Neuron (in vitro differentiated cells): ENCODE measurements around the gene BPTF.
"Not testable (repeated sequence)": the region's sequence is repeated elsewhere in the genome, so short reads cannot be mapped to it uniquely, and the experiment has no call there.

ENCODE experiments used
- H2AFZ ChIP-seq: one replicate; pipeline ENCODE4 v1.6.1; 2013; ENCODE audit warnings: low read depth, mild to moderate bottlenecking, inconsistent platforms, low read length, moderate library complexity
- H3K27me3 ChIP-seq: one replicate; pipeline ENCODE4 v1.6.1; 2013; ENCODE audit warnings: low read length; ENCODE audit not compliant: insufficient read depth
- H3K36me3 ChIP-seq: one replicate; pipeline ENCODE4 v1.6.1; 2013; ENCODE audit warnings: low read length; ENCODE audit not compliant: insufficient read depth
- H3K4me1 ChIP-seq: one replicate; pipeline ENCODE4 v1.6.1; 2013; ENCODE audit warnings: low read length; ENCODE audit not compliant: insufficient read depth
- H3K4me3 ChIP-seq: 2 replicates; pipeline ENCODE4 v1.5.1; 2013; ENCODE audit warnings: mild to moderate bottlenecking, low read length, moderate library complexity
- H3K9me3 ChIP-seq: one replicate; pipeline ENCODE4 v1.6.1; 2013; ENCODE audit warnings: low read length

Gene BPTF

GRCh38 chr17:67842648-67843047 lies 17.3 kb downstream of the BPTF start:
- Histone ChIP-seq H3K36me3 (no peaks in the 10 kb centered on the region), H3K9me3 (no peaks in the 10 kb centered on the region), H3K4me1 (no peaks in the 10 kb centered on the region), H2AFZ (no peak overlapping the region), H3K4me3 (no peak overlapping the region), H3K27me3 (no peaks in the 10 kb centered on the region)

GRCh38 chr17:67845374-67845773 lies 20.1 kb downstream of the BPTF start:
- Histone ChIP-seq H3K36me3 (no peaks in the 10 kb centered on the region), H3K9me3 (peaks cover 4% of the 10 kb centered on the region), H3K4me3 (no peak overlapping the region), H2AFZ (no peak overlapping the region), H3K4me1 (no peaks in the 10 kb centered on the region), H3K27me3 (no peaks in the 10 kb centered on the region)

- H2AFZ ChIP-seq, H3K4me1 ChIP-seq, H3K4me3 ChIP-seq: not testable (repeated sequence)
Observed at GRCh38 chr17:67848189-67848588, 22.9 kb downstream of the BPTF start.

GRCh38 chr17:67848846-67849245 lies 23.5 kb downstream of the BPTF start:
- H3K4me1 ChIP-seq, H3K9me3 ChIP-seq, H2AFZ ChIP-seq, H3K36me3 ChIP-seq, H3K4me3 ChIP-seq, H3K27me3 ChIP-seq: not testable (repeated sequence)

More at GRCh38 chr17:67848189-67848588, 22.9 kb downstream of the BPTF start:
- H3K9me3 ChIP-seq, H3K36me3 ChIP-seq, H3K27me3 ChIP-seq: not testable (repeated sequence)

- H3K4me1 ChIP-seq, result no peaks in the 10 kb centered on the region
- H3K9me3 ChIP-seq, result peaks cover 18% of the 10 kb centered on the region
- H3K36me3 ChIP-seq, result peaks cover 27% of the 10 kb centered on the region
- no peak overlapping the region for H2AFZ ChIP-seq
- H3K4me3 ChIP-seq, result no peak overlapping the region
- H3K27me3 ChIP-seq, result no peaks in the 10 kb centered on the region
Observed at GRCh38 chr17:67850991-67851631, 25.8 kb downstream of the BPTF start.

- H3K27me3 ChIP-seq, result no peaks in the 10 kb centered on the region
- peaks cover 30% of the 10 kb centered on the region for H3K36me3 ChIP-seq
- no peaks in the 10 kb centered on the region for H3K4me1 ChIP-seq
- H2AFZ ChIP-seq, result no peak overlapping the region
- peaks cover 22% of the 10 kb centered on the region for H3K9me3 ChIP-seq
- H3K4me3 ChIP-seq, result no peak overlapping the region
Observed at GRCh38 chr17:67853703-67854102, 28.4 kb downstream of the BPTF start.

GRCh38 chr17:67854378-67854777 lies 29.1 kb downstream of the BPTF start:
- Histone ChIP-seq H3K36me3 (peaks cover 30% of the 10 kb centered on the region), H3K9me3 (peaks cover 22% of the 10 kb centered on the region), H3K4me1 (no peaks in the 10 kb centered on the region), H3K4me3 (no peak overlapping the region), H2AFZ (no peak overlapping the region), H3K27me3 (no peaks in the 10 kb centered on the region)

GRCh38 chr17:67855504-67856324 lies 30.4 kb downstream of the BPTF start:
- H3K36me3 ChIP-seq, result peaks cover 30% of the 10 kb centered on the region
- peaks cover 18% of the 10 kb centered on the region for H3K9me3 ChIP-seq
- H2AFZ ChIP-seq, result no peak overlapping the region
- no peaks in the 10 kb centered on the region for H3K4me1 ChIP-seq
- H3K4me3 ChIP-seq, result no peak overlapping the region
- H3K27me3 ChIP-seq, result no peaks in the 10 kb centered on the region

GRCh38 chr17:67856402-67856801 lies 31.1 kb downstream of the BPTF start:
- not testable (repeated sequence) for H3K27me3 ChIP-seq, H3K4me1 ChIP-seq, H3K4me3 ChIP-seq, H2AFZ ChIP-seq
- peaks cover 18% of the 10 kb centered on the region for H3K9me3 ChIP-seq
- peaks cover 30% of the 10 kb centered on the region for H3K36me3 ChIP-seq

GRCh38 chr17:67862614-67863217 lies 37.4 kb downstream of the BPTF start:
- Histone ChIP-seq H2AFZ (no peak overlapping the region), H3K36me3 (peaks cover 26% of the 10 kb centered on the region), H3K27me3 (no peaks in the 10 kb centered on the region), H3K4me1 (no peaks in the 10 kb centered on the region), H3K4me3 (no peak overlapping the region), H3K9me3 (no peaks in the 10 kb centered on the region)

- H3K4me1 ChIP-seq, result no peaks in the 10 kb centered on the region
- H3K36me3 ChIP-seq, result peaks cover 30% of the 10 kb centered on the region
- no peak overlapping the region for H2AFZ ChIP-seq
- no peaks in the 10 kb centered on the region for H3K27me3 ChIP-seq
- H3K9me3 ChIP-seq, result no peaks in the 10 kb centered on the region
- H3K4me3 ChIP-seq, result no peak overlapping the region
Observed at GRCh38 chr17:67863624-67864247, 38.4 kb downstream of the BPTF start.

GRCh38 chr17:67865438-67865837 lies 40.1 kb downstream of the BPTF start:
- H3K36me3 ChIP-seq, result peaks cover 38% of the 10 kb centered on the region

GRCh38 chr17:67867591-67867990 lies 42.3 kb downstream of the BPTF start:
- Histone ChIP-seq H3K9me3 (no peaks in the 10 kb centered on the region), H3K36me3 (peaks cover 33% of the 10 kb centered on the region), H3K27me3 (no peaks in the 10 kb centered on the region), H2AFZ (no peak overlapping the region), H3K4me3 (no peak overlapping the region), H3K4me1 (no peaks in the 10 kb centered on the region)

More at GRCh38 chr17:67865438-67865837, 40.1 kb downstream of the BPTF start:
- Histone ChIP-seq H3K4me3 (no peak overlapping the region), H3K27me3 (no peaks in the 10 kb centered on the region), H3K9me3 (no peaks in the 10 kb centered on the region), H2AFZ (no peak overlapping the region), H3K4me1 (no peaks in the 10 kb centered on the region)
